COR-L47 (cell line): ENCODE results near the gene CPEB3.
A peak's percentile ranks its signal among the peaks of the same experiment; 100 is the strongest.

Source experiments
- DNase-seq: peaks from one replicate; lab custom pipeline; 2025; lab: John Stamatoyannopoulos, UW

CPEB3 gene

DNA sequence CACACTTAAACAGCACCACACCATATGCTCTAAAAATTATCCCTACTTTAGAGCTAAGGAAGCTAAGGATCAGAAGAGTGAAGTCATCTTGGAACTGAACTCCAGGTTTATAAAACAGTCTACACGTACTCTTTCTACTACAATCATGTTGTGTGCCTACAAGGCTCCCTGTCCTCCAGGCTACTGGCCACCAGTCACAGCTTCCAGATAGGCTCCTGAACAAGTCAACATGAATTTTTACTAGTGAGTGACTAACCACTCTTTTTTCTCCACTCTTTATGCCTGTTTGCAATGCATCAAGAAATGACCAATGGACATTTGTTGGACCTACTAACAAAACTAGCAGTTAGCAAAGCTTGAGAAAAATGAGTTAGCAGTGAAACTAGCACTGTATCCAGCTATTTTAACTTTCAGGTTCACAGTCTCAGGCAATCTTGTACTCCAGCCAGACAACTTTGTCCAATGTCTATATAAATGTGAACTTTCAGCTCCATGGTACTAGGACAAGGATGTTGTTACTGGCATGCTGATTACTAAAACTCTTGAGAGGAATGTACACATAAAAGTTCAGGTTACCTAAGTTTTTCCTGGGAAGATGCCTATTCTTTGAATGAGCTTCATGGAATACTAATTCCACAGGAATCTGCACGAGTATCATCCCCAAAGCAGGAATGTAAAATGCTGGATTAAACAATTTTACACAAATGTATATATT is 187.3 kb downstream of the CPEB3 start:
- no peak for DNase-seq

DNA sequence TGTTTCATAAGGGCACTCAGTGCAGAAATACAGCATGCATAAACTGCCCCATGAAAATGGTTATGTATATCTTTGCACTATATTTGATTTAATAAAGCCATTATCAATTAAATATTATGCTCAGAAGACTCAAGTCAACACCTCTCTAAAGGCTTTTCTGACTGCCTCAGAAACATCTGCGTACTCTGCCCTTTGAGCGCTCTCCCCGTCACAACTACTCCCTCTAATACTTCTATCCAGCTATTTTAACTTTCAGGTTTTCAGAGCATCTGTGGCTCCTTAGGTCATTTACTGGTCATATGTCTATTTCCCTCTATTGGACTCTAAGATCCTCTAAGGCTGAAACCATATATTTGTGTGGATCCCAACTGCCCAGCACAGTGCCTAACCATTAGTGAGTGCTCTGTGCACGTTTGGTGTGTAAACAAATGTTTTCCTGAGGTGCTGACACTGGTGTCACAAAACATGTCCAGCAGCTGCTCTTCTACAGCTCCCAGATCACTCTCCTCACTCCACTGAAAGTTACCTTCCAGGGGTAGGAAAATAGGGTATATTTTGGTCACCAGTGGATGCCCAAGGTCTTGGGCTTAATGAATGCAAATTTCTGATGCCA is 188.2 kb downstream of the CPEB3 start:
- no peak for DNase-seq

DNA sequence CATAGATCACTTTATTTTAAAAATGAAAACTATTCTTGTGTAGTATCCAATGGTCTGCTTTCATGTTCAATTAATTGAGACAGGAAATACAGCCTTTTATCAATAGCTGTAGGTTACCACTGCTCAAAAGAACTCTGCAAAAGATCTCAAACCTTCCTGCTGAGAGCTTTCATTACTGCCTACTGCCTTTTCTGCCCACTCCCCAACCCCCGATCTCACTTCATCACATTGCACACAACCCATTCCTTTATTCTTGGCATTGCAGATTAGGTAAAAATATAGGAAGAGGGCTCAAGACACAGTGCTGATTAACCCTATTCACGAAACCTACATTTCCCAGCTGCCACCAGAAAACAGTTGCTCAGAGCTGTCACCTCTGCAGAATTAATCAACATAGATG is 195.9 kb downstream of the CPEB3 start:
- no peak for DNase-seq

DNA sequence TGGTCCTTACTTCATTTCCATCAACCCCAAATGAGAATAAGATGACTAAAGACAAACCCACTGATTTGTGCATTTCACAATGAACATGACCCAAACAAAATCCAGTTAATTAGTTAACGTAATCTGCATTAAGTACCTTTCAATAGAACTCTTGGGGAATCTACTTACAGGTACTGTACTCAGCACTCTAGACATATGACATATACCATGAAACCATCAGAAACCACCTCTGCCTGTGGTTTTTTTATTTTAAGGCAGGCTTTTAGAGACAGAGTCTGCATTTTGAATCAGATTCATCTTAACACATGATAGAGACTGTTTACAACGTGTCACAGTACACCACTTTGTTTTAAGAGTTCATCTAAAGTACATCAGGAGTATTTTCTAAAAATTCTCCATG is 198.9 kb downstream of the CPEB3 start:
- DNase-seq: no peak

DNA sequence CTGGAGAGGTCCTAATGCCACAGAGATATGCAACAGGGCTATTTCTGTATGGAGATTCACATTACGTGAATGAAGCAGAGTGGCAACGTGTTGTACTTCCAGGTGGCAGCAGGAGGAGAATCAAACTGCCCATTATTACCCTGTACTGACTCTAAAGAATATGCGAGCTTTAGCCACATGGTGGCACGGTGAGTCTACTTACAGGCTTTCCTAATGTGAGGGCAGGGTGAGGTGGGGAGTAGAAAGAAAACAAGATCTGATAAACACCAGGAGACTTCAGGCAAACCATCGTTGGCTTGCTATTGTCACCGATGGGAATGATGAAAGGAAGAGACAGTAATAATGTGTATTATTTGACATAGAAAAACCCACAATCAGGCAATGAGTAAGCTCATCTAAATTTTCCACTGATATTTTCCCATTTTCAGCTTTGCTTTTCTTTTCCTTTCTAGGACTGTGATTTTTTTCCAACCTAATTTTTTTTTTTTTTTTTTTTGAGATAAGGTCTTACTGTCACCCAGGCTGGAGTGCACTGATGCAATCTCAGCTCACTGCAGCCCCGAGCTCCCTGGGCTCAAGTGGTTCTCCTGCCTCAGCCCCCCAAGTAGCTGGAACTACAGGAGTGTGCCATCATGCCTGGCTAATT is 203.0 kb downstream of the CPEB3 start:
- peak; percentile 65 for DNase-seq

DNA sequence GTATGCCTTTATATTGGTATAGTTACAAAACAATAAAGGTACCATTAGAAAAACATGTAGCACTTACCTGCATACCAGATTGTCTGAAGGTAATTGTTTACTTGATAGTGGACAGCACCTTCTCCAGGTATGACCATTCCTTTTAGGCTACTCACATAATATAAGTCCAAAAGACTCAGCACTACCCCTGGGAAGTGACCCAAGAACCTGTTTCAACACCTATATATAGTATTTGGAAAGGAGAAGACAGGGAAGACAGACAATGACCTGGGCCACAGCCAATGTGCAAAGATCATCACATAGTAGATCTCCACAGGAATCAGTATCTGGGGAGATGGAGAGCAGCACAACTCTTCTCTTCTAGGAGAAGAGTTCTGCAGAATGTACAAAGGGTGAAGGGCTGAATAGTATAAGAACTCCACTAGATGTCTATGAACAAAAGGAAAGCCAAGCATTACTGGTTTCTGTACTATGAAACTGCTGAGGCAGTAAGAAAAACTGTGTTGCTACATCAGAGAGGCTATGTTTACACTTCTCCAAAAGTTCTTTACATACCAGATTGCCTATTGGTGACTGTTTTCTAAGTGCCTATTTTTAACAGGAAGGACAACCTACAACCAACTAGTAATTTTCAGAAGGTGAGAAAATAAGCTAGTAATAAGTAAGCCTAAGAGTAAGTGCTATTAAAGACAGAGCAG is 208.1 kb downstream of the CPEB3 start:
- DNase-seq: no peak

DNA sequence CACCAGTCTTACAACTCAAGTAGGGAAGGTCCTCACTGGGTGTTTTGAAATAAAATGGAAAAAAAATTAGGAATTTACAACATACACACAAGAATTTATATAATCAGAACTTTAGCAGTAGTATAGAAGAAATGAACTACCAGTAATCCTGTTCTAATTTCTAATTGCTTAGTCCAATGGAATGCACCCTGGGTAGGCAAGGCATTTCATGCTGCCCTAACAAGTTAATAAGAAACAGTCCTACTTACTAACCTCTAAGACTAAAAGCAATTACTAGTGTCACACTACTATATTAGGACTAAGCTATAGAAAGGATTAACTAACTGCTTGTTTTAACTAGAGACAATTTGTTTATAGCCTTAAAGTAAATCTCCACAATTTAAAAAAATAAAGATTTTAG is 209.2 kb downstream of the CPEB3 start:
- DNase-seq: no peak

DNA sequence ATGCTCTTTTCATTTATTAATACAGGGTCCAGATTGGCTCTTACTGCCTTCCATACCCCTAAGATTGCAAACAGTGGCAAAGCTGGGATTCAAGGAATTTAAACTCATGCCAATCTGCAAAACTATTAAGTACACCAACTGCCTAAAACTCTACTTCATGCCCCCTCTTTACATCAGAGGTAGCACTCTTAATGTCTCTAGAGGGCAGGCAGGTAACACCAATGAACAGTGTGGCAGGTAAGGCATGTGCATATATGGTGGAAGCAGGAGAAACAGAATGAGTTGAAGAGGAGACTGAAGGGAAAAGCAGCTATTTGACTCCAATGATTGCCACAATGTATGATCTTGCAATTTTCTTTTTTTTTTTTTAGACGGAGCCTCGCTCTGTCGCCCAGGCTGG is 210.6 kb downstream of the CPEB3 start:
- no peak for DNase-seq

DNA sequence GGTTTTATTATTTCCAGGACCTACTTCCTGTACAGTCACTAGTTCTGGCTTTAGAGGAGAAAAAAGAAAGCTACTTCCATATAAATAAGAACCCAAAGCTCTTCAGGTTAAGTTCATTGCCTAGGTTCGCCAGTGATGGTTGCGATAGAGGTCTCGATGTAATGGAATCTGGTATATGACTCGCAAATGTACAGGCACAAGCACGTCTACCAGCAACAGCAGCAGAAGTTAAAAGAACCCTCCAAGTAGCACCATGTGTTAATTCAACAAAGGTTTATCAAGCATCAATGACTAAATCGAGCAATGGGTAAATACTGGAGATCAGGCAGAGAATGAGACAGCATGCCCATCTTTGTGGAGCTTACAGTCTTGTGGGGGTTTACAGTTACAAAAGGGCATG is 211.9 kb downstream of the CPEB3 start:
- DNase-seq: no peak

DNA sequence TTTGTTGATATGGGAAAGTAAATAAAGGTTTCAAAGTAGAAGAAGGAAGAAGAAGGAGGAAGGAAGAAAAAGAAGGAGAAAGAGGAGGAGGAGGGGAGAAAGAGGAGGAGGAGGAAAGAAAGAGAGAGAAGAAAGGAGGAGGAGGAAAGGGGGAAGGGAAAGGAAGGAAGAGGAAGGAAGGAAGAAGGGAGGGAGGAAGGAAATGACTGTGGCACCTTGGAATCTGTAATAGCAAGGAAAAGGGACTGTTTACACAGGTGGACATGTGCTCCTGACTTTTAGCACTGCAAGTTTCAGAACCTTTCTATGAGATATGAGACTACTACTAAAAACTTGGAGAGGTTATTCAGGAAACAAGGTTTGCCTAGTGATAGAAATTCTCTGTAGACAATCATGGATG is 214.2 kb downstream of the CPEB3 start:
- DNase-seq: no peak

DNA sequence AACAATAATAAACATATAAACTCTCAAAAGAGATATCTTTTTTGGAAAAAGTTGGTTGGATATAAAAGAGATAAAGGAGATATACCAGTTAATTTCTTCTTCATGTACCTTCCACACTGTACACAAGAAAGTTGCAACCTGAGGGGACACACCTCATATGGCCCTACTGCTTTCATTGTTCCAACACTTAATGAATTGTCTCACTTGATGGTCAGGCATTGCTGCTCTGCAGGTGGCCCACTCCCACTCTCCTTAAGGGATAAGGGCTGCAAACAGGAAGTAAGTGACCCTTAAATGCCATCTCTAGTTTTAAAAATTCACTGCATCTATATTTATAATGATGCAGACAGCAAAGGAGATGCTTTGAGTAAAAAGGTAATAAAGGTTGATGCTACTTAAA is 215.0 kb downstream of the CPEB3 start:
- DNase-seq: no peak

DNA sequence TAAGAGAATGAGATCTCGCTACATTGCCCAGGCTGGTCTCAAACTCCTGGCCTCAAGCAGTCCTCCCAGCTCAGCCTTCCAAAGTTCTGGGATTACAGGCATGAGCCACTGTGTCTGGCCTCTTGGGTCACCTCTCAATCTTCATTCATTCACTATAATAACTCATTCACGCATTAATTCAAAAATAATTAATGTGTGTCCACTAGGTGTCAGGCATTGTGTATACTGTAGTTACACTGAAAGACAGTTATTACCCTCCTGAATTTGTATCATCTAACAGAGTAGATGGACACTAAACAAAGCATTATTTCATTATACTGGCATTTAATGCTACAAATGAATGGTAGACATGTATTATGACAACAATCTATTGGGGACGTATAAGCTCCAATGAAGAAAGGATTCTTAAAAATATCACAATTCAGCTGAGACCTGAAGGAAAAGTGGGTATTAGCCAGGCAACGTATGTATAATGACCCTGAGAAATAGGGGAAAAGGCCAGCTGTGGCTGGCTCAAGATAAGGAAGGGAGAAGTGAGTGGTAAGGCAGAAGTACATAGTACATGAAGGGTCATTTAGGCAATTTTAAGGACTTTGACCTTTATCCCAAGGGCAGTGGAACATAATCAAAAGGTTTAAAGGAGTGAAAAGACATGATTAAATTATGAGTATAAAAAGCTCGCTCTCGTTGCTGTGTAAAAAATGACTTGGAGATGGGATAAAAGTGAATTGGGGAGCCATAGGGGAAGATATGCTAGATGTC is 216.6 kb downstream of the CPEB3 start:
- no peak for DNase-seq

DNA sequence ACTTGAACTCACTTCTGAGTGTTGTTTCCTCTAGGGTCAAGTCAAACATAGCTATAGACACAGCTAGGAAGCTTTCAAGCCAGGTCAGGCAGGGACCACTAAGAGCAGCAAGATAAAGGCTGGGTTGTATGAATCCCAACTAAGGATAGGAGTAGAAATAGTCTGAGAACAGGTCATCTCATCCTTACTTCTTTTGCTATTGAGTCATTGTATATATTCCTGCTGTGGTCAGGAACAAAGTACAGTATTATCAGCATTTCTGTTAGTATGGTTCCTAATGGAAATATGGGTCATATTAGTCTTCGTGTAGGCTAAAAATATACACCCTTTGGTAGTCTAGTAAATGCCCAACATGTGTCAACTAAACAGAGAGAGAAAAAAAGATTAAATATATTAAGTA is 222.0 kb downstream of the CPEB3 start:
- DNase-seq: no peak

DNA sequence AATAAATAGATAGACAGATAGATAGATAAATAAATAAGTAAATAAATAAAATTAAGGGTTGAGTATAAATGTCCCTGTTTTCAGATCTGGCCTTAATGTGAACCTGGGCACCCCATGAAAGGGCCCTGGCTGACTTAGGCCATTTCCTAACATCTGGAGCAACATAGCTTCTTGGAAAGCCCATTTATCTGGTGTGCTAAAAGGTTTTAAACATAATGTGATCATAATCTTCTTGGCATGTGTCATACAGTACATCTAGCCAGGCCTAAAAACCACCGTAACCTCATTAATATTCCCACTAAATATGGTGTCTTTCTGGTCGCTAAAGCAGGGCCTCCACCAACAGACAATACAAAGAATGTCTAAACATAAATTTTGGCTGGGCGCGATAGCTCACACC is 224.5 kb downstream of the CPEB3 start:
- DNase-seq: no peak

DNA sequence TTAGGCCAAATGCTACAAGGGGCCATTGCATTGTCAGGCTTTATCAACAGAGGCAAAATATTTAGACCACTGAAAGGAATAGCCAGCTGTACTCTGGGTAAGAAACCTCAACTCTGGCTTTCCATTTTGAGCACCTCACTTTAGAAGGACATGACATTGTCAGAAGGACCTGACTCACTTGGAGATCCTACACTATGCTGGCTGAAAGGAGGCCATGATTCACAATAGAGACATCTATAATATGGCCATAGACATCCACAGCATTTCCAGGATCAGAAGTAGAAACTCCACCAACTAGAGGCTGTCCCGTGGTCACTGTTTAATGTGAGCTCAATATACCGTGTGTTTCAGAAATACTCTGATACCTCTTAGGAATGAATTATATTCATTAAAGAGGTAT is 226.4 kb downstream of the CPEB3 start:
- no peak for DNase-seq

DNA sequence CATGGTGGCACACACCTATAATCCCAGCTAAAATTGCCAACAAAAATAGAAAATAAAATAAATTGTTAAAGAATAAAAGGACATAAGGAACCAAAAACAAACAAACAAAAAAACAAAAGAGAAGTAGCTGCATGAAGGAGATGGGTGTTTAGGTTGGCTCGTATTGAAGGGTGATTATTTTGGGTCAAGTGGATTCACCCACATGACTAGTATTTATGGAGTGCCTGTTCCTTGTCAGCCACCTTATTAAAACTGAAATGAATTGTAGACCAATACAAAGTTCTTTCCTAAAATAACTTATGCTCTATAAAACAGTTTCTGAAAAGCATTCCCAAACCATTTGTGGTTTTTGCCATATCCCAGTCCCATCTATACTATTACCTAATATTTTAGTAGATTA is 228.6 kb downstream of the CPEB3 start:
- no peak for DNase-seq

DNA sequence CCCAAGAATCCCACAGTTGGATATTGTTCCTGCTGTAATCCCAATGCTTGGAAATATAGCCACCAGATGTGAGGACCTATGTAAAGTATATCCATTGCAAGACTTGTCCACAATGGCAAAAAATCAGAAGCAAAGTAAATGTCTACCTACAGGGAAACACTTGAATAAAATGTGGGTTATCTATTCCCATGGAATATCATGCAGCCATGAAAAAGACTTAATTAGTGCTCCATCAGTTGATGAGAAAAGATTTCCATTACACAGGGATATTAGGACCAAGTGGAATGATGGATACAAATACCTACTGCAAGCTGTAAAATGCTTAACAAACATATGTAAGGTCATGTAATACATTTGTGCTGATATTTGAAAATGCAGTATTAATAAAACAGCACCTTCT is 236.1 kb downstream of the CPEB3 start:
- no peak for DNase-seq

DNA sequence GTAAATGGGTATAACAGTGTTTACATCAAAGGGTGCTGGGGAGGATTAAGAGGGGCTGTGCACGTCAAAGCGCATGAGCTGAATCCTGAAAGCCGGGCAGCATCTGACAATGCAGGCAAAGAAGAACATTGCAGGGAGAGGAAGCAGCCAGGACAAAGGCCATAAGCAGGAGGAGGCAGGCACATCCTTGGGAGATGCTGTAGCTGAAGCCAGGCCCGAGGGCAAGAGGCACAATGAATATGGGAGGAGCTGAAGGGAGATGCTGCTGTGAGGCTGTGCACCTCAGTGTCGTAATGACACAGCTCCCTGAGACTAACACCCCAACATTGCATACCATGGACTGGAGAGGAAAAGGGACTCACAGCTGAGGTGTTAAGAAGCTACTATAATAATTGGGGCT is 238.1 kb downstream of the CPEB3 start:
- DNase-seq: no peak

DNA sequence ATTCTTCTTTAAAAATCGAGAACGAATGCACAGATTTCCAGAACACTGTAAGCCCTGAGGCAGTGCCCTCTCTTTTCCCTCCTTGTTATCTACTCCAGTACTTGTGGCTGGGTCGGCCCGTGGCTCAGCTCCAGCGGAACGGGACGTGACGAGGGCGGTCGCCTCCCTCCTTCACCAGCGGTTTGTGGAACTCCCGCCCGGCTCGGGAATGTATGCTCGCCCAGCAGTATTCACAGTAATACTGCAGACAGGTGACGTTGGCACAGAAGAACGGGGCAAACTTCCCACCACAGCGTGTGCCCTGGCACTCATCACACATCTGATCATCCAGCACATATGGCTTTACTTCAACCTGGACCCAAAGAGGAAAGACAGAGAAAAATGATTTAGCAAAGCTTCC is 238.8 kb downstream of the CPEB3 start:
- DNase-seq: no peak

DNA sequence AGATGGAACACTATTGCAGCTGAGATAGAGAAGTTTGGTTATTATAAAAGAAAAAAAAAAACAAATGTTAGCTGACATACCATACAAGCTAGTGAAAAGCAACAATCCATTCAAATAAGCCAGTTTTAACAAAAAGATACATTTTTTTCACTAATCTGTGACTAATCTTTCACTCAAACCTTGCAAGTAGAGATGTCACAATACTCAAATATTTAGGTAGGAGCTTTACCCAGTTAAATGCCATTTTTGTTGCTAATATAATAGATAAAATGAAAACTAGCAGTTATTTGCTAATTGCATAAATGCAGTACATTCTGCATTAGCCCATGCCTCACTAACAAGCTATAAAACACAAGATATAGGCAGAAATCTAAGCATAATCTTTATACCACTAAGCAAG is 243.7 kb downstream of the CPEB3 start:
- DNase-seq: no peak

DNA sequence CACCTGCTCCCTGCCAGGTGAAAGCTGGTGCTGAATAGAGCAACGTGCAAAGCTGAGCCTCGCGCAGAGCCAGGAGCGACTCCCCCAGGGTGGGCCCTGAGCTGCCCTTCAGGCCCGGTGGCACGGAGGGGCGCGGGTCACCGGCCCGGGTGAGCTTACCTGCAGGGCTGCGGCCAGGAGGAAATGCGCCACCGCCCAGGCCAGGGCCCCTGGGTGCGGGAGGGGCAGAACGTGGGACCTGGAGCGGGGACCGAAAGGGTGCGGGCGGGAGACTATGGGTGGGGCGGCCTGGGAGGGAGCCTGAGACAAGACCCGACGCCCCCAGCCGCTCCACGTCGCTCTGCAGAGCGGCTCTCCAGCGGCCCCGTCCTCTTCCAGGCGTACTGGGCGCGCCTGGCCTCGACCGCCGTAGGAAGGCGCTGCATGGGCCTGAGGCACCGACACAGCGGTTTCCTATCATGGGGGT is 245.2 kb downstream of the CPEB3 start:
- no peak for DNase-seq

DNA sequence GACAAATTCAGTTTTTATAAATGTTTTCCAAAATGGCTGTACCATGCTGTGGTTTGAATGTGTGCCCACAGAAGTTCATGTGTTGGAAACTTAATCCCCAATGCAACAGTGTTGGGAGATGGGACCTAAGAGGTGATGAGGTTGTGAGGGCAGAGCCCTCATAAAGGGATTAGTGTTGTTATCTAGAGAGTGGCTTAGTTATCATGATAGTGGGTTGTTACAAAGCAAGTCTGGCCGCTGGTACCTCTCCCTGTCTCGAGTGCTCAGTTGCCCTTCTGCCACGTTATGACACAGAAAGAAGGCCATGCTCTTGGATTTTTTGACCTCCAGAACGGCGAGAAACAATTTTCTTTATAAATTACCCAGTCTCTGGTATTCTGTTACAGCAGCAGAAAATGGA is 248.3 kb downstream of the CPEB3 start:
- DNase-seq: no peak
